Measurements from ENCODE around the gene TOX2. TPM values are rescaled to one million over a fixed set of nuclear protein-coding genes. Genes with fewer than 3 reads are reported as not detected.

TOX2 gene
- total RNA-seq, 1 experiment from 2014 or later = 85.4 TPM

DNA sequence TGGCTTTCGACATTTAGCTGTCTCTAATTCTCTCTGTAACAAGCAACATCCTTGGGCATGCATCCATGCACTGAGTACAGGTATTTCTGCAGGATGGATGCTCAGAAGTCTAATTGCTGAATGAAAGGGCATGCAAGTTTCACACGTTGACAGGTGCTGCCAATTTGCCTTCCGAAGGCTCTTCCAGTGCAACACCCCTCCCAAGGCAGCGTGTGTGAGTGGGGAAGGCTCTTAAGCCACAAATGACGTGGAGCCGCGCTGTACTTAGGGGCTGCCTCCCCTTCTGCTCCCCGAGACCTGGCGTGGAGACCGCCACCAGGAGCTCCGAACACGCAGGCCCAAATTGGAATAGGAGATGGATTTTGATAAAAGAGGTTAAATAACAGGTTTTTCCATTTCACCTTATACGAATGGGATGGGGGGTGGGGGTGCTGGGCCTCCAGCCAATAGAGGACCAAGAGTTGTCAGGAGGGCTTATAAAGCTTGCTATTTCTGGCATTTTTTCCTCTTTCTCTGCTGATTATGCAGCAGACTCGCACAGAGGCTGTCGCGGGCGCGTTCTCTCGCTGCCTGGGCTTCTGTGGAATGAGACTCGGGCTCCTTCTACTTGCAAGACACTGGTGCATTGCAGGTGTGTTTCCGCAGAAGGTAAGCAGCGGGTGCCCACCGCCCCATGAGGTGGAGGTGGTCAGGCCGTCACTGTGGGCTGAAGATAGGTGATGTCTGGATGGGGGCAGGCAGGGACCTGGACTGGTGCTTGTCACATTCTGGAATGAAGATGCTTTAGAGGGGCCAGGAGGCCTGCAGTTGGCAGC lies 30.9 kb downstream of the TOX2 start (continued):
- TF ChIP-seq TCF7L2 (IDR thresholded peaks at IDR 0.05; ENCODE audit: low read depth, low read length) = no peak

GRCh38 chr20:43946206-43946491 lies 31.5 kb downstream of the TOX2 start:
- Histone ChIP-seq H3K36me3 (ENCODE audit: control insufficient read depth, insufficient read depth, low read length) (no peaks in the 10 kb centered on the region), H3K27ac (ENCODE audit: low read length) (peak overlapping the region; percentile 56), H3K4me1 (ENCODE audit: control insufficient read depth, insufficient read depth, low read length) (peaks cover 77% of the 10 kb centered on the region), H3K9me3 (ENCODE audit: control insufficient read depth, insufficient read depth, low read depth, low read length) (no peaks in the 10 kb centered on the region), H3K4me3 (ENCODE audit: low read depth in 2 of 2, low read length in 2 of 2) (no peak overlapping the region), H3K27me3 (ENCODE audit: control insufficient read depth, insufficient read depth, low read length) (no peaks in the 10 kb centered on the region)
- intact Hi-C loops (cut with micrococcal nuclease; ENCODE audit: unreplicated experiment) (no loop called here), in situ Hi-C loops (cut with HindIII; ENCODE audit: low pct_unique_long_range_greater_than_20kb, low sequenced_read_pairs) (no loop called here)
- no TSS peak for BruUV-seq (replicated peaks)
- TF ChIP-seq REST (IDR thresholded peaks at IDR 0.05; ENCODE audit: insufficient read depth in 1 of 2, low read depth in 2 of 2, low read length in 1 of 2) = no peak
- no peak for TF ChIP-seq TCF7L2 (IDR thresholded peaks at IDR 0.05; ENCODE audit: low read depth, low read length)
- TF ChIP-seq POLR2AphosphoS5 (IDR thresholded peaks at IDR 0.05; ENCODE audit: low read depth, low read length) = no peak
- no peak for TF ChIP-seq SIN3A (IDR thresholded peaks at IDR 0.05; ENCODE audit: borderline replicate concordance, insufficient read depth, low read depth, low read length)
- TF ChIP-seq, protein P1, sequence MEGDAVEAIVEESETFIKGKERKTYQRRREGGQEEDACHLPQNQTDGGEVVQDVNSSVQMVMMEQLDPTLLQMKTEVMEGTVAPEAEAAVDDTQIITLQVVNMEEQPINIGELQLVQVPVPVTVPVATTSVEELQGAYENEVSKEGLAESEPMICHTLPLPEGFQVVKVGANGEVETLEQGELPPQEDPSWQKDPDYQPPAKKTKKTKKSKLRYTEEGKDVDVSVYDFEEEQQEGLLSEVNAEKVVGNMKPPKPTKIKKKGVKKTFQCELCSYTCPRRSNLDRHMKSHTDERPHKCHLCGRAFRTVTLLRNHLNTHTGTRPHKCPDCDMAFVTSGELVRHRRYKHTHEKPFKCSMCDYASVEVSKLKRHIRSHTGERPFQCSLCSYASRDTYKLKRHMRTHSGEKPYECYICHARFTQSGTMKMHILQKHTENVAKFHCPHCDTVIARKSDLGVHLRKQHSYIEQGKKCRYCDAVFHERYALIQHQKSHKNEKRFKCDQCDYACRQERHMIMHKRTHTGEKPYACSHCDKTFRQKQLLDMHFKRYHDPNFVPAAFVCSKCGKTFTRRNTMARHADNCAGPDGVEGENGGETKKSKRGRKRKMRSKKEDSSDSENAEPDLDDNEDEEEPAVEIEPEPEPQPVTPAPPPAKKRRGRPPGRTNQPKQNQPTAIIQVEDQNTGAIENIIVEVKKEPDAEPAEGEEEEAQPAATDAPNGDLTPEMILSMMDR (IDR thresholded peaks at IDR 0.05) = no peak
- no peak for DNase-seq (ENCODE audit: low read depth, low spot score)
- POLR2A ChIA-PET = no interaction called here
- no peak for ATAC-seq
- CTCF ChIA-PET = no interaction called here

DNA sequence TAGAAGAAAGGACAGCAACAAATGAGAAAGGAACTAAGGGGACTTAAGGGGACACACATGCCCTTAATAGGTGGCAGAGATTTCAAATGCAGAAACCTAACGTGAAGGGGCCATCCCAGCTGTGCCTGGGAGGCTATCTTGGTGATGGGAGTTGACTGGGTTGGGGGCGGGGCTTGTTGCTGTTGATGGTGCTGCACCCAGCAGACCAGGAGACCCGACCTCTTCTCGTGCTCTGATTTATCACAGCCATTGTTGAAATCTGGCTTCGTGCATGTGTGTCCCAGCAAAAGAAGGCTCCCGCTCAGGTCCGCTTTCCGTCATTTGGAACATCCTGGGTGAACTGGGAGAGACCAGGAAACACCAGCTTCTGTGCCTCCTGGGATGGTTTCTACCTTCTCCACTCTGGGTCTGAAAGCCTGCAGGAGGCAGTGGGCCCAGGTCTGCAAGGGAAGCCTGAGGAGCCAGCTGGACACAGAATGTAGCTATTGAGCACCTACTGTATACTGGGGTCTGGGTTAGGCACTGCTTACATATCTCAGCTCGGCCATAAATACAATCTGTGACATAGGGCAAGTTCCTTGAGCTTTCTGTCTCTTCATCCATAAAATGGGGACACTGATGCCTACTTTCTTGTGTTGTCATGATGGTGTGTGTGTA lies 32.1 kb downstream of the TOX2 start:
- H3K36me3 ChIP-seq (ENCODE audit: control insufficient read depth, insufficient read depth, low read length) = no peaks in the 10 kb centered on the region
- BruUV-seq (replicated peaks) = no TSS peak
- peaks cover 71% of the 10 kb centered on the region for H3K4me1 ChIP-seq (ENCODE audit: control insufficient read depth, insufficient read depth, low read length)
- no peaks in the 10 kb centered on the region for H3K9me3 ChIP-seq (ENCODE audit: control insufficient read depth, insufficient read depth, low read depth, low read length)
- intact Hi-C loops (cut with micrococcal nuclease; ENCODE audit: unreplicated experiment) (no loop called here), in situ Hi-C loops (cut with HindIII; ENCODE audit: low pct_unique_long_range_greater_than_20kb, low sequenced_read_pairs) (no loop called here)
- DNase-seq (ENCODE audit: low read depth, low spot score) (no peak), ATAC-seq (no peak)
- H3K4me3 ChIP-seq (ENCODE audit: low read depth in 2 of 2, low read length in 2 of 2) = no peak overlapping the region
- CTCF ChIA-PET = no interaction called here
- POLR2A ChIA-PET = interaction anchor here (0.6 kb wide), 1 partner anchor 10 kb away, joined by 10 read pairs; no protein-coding TSS in a partner anchor
- H3K27ac ChIP-seq (ENCODE audit: low read length) = peak overlapping the region; percentile 79
- H3K27me3 ChIP-seq (ENCODE audit: control insufficient read depth, insufficient read depth, low read length) = no peaks in the 10 kb centered on the region
- TF ChIP-seq, protein P1 (IDR thresholded peaks at IDR 0.05) = no peak
- TF ChIP-seq TCF7L2 (IDR thresholded peaks at IDR 0.05; ENCODE audit: low read depth, low read length) = no peak
- no peak for TF ChIP-seq SIN3A (IDR thresholded peaks at IDR 0.05; ENCODE audit: borderline replicate concordance, insufficient read depth, low read depth, low read length)
- no peak for TF ChIP-seq POLR2AphosphoS5 (IDR thresholded peaks at IDR 0.05; ENCODE audit: low read depth, low read length)
- no peak for TF ChIP-seq REST (IDR thresholded peaks at IDR 0.05; ENCODE audit: insufficient read depth in 1 of 2, low read depth in 2 of 2, low read length in 1 of 2)

All from Panc1 (cell line).